NB4 (cell line): Measurements from ENCODE around the gene PHLDB1.
"Not testable (repeated sequence)": the region's sequence is repeated elsewhere in the genome, so short reads cannot be mapped to it uniquely, and the experiment has no call there.

Source experiments
- DNase-seq: peaks from one replicate; pipeline ENCODE4 v3.0.0; 2010; ENCODE audit warnings: low read depth
- H3K4me3 ChIP-seq: one replicate; pipeline ENCODE4 v1.5.1; 2011; ENCODE audit warnings: mild to moderate bottlenecking, low read depth, low read length, moderate library complexity
- MYC ChIP-seq: IDR thresholded peaks from 2 replicates; pipeline ENCODE4 v1.6.1; 2011; ENCODE audit warnings: low read depth, low read length
- POLR2A ChIP-seq: IDR thresholded peaks from 2 replicates; pipeline ENCODE4 v1.6.1; 2011; ENCODE audit warnings: mild to moderate bottlenecking; ENCODE audit not compliant: insufficient read length; ENCODE audit errors: extremely low read depth
- TF ChIP-seq, protein P1 (sequence below): IDR thresholded peaks from 2 replicates; pipeline ENCODE4 v1.6.1; 2011; ENCODE audit warnings: low read depth, low read length
- TF ChIP-seq, protein P2 (sequence below): IDR thresholded peaks from one replicate; pipeline ENCODE4 v1.5.1; 2012; ENCODE audit warnings: low read depth, low read length

The PHLDB1 gene

DNA sequence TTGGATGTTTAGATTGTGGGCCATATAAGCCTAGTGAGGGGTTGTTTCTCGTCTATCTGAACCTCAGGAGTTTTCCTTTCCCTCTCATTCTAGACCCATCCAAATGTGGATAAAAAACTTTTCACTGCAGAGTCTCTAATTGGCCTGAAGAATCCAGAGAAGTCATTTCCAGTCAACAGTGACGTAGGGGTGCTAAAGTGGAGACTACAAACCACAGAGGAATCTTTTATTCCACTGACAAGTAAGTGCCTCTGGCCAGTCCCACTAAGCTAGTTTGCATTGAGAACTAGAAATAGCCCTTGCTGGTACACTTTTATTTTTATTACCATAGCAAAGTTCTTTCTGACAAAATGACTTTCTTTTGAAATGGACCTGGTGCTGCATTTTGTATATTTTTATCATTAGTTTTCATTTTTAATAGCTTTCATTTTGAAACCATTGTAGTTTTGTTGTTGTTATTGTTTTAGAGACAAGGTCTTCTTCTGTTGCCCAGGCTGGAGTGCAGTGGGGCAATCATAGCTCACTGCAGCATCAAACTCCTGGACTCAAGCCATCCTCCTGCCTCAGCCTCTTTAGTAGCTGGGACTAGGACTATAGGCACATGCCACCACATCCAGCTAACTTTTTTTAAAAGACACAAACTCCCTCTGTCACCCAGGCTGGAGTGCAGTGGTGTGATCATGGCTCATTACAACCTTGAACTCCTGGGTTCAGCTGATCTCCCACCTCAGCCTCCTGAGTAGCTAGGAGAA is 14.6 kb upstream of the PHLDB1 start:
- DNase-seq: no peak
- H3K4me3 ChIP-seq: no peak overlapping the region
- TF ChIP-seq, protein P1, sequence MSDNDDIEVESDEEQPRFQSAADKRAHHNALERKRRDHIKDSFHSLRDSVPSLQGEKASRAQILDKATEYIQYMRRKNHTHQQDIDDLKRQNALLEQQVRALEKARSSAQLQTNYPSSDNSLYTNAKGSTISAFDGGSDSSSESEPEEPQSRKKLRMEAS: no peak
- TF ChIP-seq POLR2A (no peak), MYC (no peak)
- TF ChIP-seq, protein P2, sequence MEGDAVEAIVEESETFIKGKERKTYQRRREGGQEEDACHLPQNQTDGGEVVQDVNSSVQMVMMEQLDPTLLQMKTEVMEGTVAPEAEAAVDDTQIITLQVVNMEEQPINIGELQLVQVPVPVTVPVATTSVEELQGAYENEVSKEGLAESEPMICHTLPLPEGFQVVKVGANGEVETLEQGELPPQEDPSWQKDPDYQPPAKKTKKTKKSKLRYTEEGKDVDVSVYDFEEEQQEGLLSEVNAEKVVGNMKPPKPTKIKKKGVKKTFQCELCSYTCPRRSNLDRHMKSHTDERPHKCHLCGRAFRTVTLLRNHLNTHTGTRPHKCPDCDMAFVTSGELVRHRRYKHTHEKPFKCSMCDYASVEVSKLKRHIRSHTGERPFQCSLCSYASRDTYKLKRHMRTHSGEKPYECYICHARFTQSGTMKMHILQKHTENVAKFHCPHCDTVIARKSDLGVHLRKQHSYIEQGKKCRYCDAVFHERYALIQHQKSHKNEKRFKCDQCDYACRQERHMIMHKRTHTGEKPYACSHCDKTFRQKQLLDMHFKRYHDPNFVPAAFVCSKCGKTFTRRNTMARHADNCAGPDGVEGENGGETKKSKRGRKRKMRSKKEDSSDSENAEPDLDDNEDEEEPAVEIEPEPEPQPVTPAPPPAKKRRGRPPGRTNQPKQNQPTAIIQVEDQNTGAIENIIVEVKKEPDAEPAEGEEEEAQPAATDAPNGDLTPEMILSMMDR: no peak

DNA sequence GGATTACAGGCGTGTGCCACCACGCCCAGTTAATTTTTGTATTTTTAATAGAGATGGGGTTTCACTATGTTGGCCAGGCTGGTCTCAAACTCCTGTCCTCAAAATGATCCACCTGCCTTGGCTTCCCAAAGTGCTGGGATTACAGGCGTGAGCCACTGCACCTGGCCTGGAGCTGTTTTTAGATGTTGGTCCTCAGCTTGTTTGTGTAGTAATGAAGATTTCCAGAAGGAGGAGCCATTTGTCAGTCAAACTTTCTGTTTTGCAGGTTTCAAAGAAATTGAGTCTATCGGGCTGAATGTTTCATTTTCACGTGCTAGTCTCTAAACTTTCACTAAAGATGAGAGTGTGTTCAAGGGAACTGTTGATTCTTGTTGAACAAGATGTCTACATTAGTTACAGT is 12.4 kb upstream of the PHLDB1 start:
- TF ChIP-seq, protein P1: 0 out of 2 replicates have a peak, but pooled peaks have one; percentile 12
- TF ChIP-seq, protein P2: peak; percentile 44
- DNase-seq: peak; percentile 73
- H3K4me3 ChIP-seq: not testable (repeated sequence)

DNA sequence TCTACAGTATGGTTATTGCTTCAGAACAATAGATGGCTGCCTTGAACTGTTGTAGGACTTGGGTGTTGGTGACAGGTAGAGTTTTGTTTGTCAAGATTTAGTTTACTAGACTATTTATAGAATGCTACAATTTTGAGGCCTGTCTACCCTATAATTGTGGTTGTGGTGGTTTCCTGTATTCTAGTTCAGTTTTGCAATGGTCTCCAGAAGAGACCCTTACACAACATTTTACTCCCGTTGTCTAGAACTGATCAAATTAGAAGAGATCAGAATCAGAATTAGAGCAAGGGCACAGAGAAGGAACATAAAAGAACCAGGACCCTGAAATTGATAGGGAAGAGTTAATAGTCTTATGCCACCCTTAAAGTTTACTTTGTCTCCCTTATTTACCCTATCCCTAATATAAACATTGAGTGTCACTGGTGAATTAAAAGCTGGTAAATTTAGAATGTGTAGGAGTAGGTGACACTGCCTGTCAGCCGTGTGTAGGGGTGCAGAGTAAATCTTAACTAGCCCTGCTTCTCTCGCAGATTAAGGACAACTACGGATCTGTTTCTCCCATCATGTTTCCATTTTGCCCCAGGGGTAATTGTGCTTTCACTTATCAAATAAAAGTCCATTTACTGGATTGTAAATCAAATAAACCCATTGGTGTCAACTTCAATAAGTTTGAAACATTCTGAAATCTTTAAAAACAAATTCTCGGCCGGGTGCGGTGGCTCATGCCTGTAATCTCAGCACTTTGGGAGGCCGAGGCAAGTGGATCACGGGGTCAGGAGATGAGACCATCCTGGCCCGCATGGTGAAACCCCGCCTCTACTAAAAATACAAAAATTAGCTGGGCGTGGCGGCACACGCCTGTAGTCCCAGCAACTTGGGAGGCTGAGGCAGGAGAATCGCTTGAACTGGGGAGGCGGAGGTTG is 10.9 kb upstream of the PHLDB1 start:
- TF ChIP-seq, protein P2: no peak
- TF ChIP-seq POLR2A (no peak), MYC (no peak)
- TF ChIP-seq, protein P1: no peak
- no peak overlapping the region for H3K4me3 ChIP-seq
- DNase-seq: peak; percentile 74

DNA sequence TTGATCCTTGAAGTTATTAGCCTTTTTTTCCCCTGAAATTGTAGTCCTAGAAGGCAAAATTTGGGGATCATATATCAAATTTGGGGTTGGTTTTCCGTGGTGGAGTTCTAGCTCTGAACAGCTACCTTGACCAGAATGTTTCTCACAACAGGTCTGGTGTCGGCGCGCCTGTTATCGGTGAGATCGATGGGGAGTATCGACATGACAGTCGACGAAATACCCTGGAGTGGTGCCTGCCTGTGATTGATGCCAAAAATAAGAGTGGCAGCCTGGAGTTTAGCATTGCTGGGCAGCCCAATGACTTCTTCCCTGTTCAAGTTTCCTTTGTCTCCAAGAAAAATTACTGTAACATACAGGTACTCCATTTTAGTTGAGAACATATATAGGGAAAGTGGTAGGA is 9.9 kb upstream of the PHLDB1 start:
- no peak for DNase-seq
- TF ChIP-seq POLR2A (no peak), MYC (no peak)
- TF ChIP-seq, protein P1: no peak
- TF ChIP-seq, protein P2: no peak
- no peak overlapping the region for H3K4me3 ChIP-seq

DNA sequence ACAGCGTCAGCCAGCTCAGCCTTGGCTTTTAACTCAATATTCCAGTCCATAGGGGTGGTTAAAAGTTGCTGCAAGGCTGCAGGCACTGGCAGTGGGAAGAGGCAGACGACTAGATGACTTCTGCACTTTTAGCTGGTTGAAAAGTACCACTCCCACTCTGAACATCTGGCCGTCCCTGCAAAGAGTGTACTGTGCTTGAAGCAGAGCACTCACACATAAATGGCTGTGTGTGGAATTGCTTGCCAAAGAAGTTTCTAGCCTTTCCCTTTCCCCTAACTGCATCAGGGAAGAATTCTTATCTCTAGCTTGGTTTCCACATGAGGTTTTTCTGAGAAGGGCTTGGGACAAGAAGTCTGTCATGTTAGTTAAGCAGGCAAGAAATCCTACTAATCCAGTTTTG is 5.1 kb upstream of the PHLDB1 start:
- TF ChIP-seq POLR2A: no peak
- TF ChIP-seq, protein P2: no peak
- no peak for TF ChIP-seq MYC
- TF ChIP-seq, protein P1: no peak
- no peak for DNase-seq

DNA sequence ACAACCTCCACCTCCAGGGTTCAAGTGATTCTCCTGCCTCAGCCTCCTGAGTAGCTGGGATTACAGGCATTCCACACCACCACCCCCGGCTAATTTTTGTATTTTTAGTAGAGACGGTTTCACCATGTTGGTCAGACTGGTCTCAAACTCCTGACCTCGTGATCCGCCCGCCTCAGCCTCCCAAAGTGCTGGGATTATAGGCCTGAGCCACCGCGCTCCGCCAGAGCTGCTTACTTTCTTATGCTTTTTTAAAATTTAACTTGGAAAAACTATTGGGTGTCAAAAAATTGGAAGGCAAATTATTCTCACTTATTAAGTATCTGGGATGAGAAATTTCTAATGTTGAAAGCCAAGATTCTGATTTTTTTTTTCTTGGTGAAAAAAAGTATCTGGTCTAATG is 3.7 kb upstream of the PHLDB1 start:
- DNase-seq, H3K4me3 ChIP-seq: not testable (repeated sequence)

More for the DNA sequence above, 5.1 kb upstream of the PHLDB1 start:
- no peak overlapping the region for H3K4me3 ChIP-seq
